ENCODE data around the gene CPSF6.
"Not testable (repeated sequence)": the region's sequence is repeated elsewhere in the genome, so short reads cannot be mapped to it uniquely, and the experiment has no call there.

The CPSF6 gene

DNA sequence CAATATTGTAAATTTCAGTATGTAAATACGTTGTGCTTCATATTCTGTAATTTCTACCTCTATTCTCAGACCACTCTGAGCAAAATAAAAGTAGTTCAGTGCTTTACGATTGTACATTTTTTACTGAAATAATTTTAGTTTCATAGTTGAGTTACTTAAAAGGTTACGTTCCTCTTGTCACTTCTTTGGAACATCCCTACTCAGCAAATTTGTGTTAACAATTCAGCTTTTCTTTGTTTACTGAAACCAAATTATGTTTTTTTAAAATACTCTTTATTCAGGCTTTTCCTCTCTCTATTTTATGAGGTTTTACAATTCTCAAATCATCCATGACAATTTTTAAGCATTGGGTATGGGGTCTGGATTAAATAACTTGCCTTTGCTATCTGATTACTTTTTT lies 25.8 kb downstream of the CPSF6 start:
- Histone ChIP-seq H3K27me3 (ENCODE audit: control insufficient read depth, insufficient read depth, low read length) (no peaks in the 10 kb centered on the region), H3K4me2 (ENCODE audit: low read length) (no peak overlapping the region), H3K4me1 (ENCODE audit: control insufficient read depth, insufficient read depth, low read length) (peaks cover 12% of the 10 kb centered on the region), H3K36me3 (ENCODE audit: insufficient read depth, low read length) (peaks cover 58% of the 10 kb centered on the region), H3K9me3 (replicated peaks; ENCODE audit: low read length) (no peaks in the 10 kb centered on the region), H3K9ac (ENCODE audit: low read depth, low read length) (no peak overlapping the region), H3K4me3 (ENCODE audit: low read length) (no peak overlapping the region)

DNA sequence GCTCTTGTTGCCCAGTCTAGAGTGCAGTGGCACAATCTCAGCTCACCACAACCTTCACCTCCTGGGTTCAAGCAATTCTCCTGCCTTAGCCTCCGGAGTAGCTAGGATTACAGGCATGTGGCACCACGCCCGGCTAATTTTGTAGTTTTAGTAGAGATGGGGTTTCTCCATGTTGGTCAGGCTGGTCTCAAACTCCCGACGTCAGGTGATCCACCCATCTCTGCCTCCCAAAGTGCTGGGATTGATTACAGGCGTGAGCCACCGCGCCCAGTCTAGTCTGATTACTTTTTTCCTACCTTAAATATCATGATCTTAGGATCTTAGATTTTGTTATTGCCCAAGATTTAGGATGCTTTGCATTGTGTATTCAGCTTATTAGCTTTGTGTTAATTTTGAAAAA lies 26.3 kb downstream of the CPSF6 start:
- H3K27me3 ChIP-seq (ENCODE audit: control insufficient read depth, insufficient read depth, low read length); H3K4me3 ChIP-seq (ENCODE audit: low read length): not testable (repeated sequence)
- peaks cover 58% of the 10 kb centered on the region for H3K36me3 ChIP-seq (ENCODE audit: insufficient read depth, low read length)

GRCh38 chr12:69266036-69266635 lies 26.8 kb downstream of the CPSF6 start:
- no peak overlapping the region for H3K9ac ChIP-seq (ENCODE audit: low read depth, low read length)
- H3K4me3 ChIP-seq (ENCODE audit: low read length) = no peak overlapping the region
- H3K4me2 ChIP-seq (ENCODE audit: low read length) = peak overlapping the region; percentile 58
- H3K9me3 ChIP-seq (replicated peaks; ENCODE audit: low read length) = no peaks in the 10 kb centered on the region
- H3K36me3 ChIP-seq (ENCODE audit: insufficient read depth, low read length) = peaks cover 53% of the 10 kb centered on the region
- H3K4me1 ChIP-seq (ENCODE audit: control insufficient read depth, insufficient read depth, low read length) = peaks cover 12% of the 10 kb centered on the region
- no peaks in the 10 kb centered on the region for H3K27me3 ChIP-seq (ENCODE audit: control insufficient read depth, insufficient read depth, low read length)

More for the DNA sequence above, 26.3 kb downstream of the CPSF6 start:
- H3K4me1 ChIP-seq (ENCODE audit: control insufficient read depth, insufficient read depth, low read length) = peaks cover 12% of the 10 kb centered on the region
- not testable (repeated sequence) for H3K9ac ChIP-seq (ENCODE audit: low read depth, low read length); H3K4me2 ChIP-seq (ENCODE audit: low read length); H3K9me3 ChIP-seq (replicated peaks; ENCODE audit: low read length)

DNA sequence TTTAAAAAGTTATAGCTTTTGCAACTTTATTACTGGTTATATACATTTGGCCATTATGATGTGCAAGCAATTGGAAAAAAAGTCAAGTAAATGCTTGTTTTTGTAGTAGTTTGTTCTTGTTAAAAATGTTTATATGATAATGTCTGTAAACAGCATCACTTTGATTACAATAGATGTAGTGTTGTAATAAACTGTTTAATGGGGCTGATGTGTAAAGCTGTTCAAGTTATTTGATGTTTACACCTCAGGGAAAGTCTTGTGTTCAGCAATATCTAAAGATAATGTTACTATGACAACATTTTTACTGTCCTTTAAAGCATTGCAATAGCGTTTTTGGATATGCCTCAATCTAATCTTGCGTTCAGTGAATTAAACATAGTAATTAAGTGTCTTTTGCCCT lies 30.4 kb downstream of the CPSF6 start:
- H3K9ac ChIP-seq (ENCODE audit: low read depth, low read length) = no peak overlapping the region
- H3K4me3 ChIP-seq (ENCODE audit: low read length) = no peak overlapping the region
- H3K36me3 ChIP-seq (ENCODE audit: insufficient read depth, low read length) = peaks cover 26% of the 10 kb centered on the region
- H3K4me2 ChIP-seq (ENCODE audit: low read length) = no peak overlapping the region
- H3K27me3 ChIP-seq (ENCODE audit: control insufficient read depth, insufficient read depth, low read length) = no peaks in the 10 kb centered on the region
- H3K9me3 ChIP-seq (replicated peaks; ENCODE audit: low read length) = no peaks in the 10 kb centered on the region
- H3K4me1 ChIP-seq (ENCODE audit: control insufficient read depth, insufficient read depth, low read length) = peaks cover 12% of the 10 kb centered on the region

GRCh38 chr12:69272511-69272910 lies 33.1 kb downstream of the CPSF6 start:
- Histone ChIP-seq H3K4me1 (ENCODE audit: control insufficient read depth, insufficient read depth, low read length) (no peaks in the 10 kb centered on the region), H3K4me2 (ENCODE audit: low read length) (no peak overlapping the region), H3K36me3 (ENCODE audit: insufficient read depth, low read length) (peaks cover 16% of the 10 kb centered on the region), H3K27me3 (ENCODE audit: control insufficient read depth, insufficient read depth, low read length) (no peaks in the 10 kb centered on the region), H3K4me3 (ENCODE audit: low read length) (no peak overlapping the region), H3K9me3 (replicated peaks; ENCODE audit: low read length) (no peaks in the 10 kb centered on the region), H3K9ac (ENCODE audit: low read depth, low read length) (no peak overlapping the region)

- no peak overlapping the region for H3K4me3 ChIP-seq (ENCODE audit: low read length)
- H3K9ac ChIP-seq (ENCODE audit: low read depth, low read length) = no peak overlapping the region
- no peaks in the 10 kb centered on the region for H3K4me1 ChIP-seq (ENCODE audit: control insufficient read depth, insufficient read depth, low read length)
- no peaks in the 10 kb centered on the region for H3K9me3 ChIP-seq (replicated peaks; ENCODE audit: low read length)
- H3K27me3 ChIP-seq (ENCODE audit: control insufficient read depth, insufficient read depth, low read length) = no peaks in the 10 kb centered on the region
- no peak overlapping the region for H3K4me2 ChIP-seq (ENCODE audit: low read length)
- peaks cover 11% of the 10 kb centered on the region for H3K36me3 ChIP-seq (ENCODE audit: insufficient read depth, low read length)
These were observed 35.5 kb downstream of the CPSF6 start for GRCh38 chr12:69274861-69275260.

DNA sequence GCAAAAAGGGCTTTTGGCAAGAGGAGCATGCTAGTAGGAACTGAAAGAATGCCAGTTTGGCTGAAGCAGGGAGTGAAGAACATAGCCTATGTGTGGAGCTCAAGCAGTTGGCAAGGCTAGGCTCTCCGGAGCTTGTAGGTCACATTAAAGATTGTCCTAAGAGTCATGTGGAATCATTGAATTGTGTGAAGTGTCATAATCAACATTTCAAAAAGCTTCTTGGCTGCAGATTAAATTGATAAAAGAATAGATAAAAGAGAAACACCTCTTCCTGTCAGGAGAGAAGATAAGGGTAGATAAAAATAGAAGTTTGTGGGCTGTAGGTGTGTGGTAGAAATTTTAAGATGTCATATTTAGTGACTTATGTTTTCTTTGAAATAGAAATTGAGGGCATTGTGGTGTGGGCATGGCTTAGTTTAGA lies 36.1 kb downstream of the CPSF6 start:
- peaks cover 5% of the 10 kb centered on the region for H3K36me3 ChIP-seq (ENCODE audit: insufficient read depth, low read length)
- H3K4me3 ChIP-seq (ENCODE audit: low read length) = no peak overlapping the region
- no peaks in the 10 kb centered on the region for H3K27me3 ChIP-seq (ENCODE audit: control insufficient read depth, insufficient read depth, low read length)
- H3K4me2 ChIP-seq (ENCODE audit: low read length) = no peak overlapping the region
- H3K9me3 ChIP-seq (replicated peaks; ENCODE audit: low read length) = no peaks in the 10 kb centered on the region
- H3K9ac ChIP-seq (ENCODE audit: low read depth, low read length) = no peak overlapping the region
- no peaks in the 10 kb centered on the region for H3K4me1 ChIP-seq (ENCODE audit: control insufficient read depth, insufficient read depth, low read length)

- Histone ChIP-seq H3K9me3 (replicated peaks; ENCODE audit: low read length) (no peaks in the 10 kb centered on the region), H3K4me3 (ENCODE audit: low read length) (no peak overlapping the region), H3K36me3 (ENCODE audit: insufficient read depth, low read length) (no peaks in the 10 kb centered on the region)
These were observed 39.7 kb downstream of the CPSF6 start for GRCh38 chr12:69278814-69279782.

GRCh38 chr12:69284131-69284530 lies 44.8 kb downstream of the CPSF6 start:
- peaks cover 11% of the 10 kb centered on the region for H3K4me1 ChIP-seq (ENCODE audit: control insufficient read depth, insufficient read depth, low read length)
- H3K4me2 ChIP-seq (ENCODE audit: low read length) = peak overlapping the region; percentile 72
- H3K9me3 ChIP-seq (replicated peaks; ENCODE audit: low read length) = no peaks in the 10 kb centered on the region
- H3K4me3 ChIP-seq (ENCODE audit: low read length) = peak overlapping the region; percentile 32
- H3K36me3 ChIP-seq (ENCODE audit: insufficient read depth, low read length) = no peaks in the 10 kb centered on the region
- peaks cover 4% of the 10 kb centered on the region for H3K27me3 ChIP-seq (ENCODE audit: control insufficient read depth, insufficient read depth, low read length)
- peak overlapping the region; percentile 8 for H3K9ac ChIP-seq (ENCODE audit: low read depth, low read length)

More at GRCh38 chr12:69278814-69279782, 39.7 kb downstream of the CPSF6 start:
- H3K9ac ChIP-seq (ENCODE audit: low read depth, low read length) = no peak overlapping the region
- peaks cover 11% of the 10 kb centered on the region for H3K4me1 ChIP-seq (ENCODE audit: control insufficient read depth, insufficient read depth, low read length)
- no peaks in the 10 kb centered on the region for H3K27me3 ChIP-seq (ENCODE audit: control insufficient read depth, insufficient read depth, low read length)
- H3K4me2 ChIP-seq (ENCODE audit: low read length) = no peak overlapping the region

DNA sequence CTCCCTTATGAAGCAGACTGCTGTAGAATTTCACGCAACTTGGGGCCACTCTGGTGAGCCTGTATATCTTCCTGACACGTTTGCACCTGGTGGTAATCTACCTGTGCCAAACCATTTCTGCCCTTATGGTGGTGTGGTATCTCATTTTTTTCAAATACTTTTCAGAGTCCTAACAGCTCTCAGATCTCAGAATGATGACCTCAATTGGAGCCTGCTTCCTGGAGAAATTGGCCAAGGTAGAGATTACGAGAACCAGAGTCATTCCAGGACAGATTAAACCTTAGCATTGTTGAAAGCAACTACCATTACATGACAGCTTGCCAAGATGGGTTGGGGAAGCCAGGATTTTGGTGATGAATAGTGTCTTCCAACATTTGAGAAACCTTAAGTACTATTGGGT lies 48.2 kb downstream of the CPSF6 start:
- no peaks in the 10 kb centered on the region for H3K36me3 ChIP-seq (ENCODE audit: insufficient read depth, low read length)
- no peak overlapping the region for H3K4me2 ChIP-seq (ENCODE audit: low read length)
- H3K4me3 ChIP-seq (ENCODE audit: low read length) = no peak overlapping the region
- no peak overlapping the region for H3K9ac ChIP-seq (ENCODE audit: low read depth, low read length)
- H3K9me3 ChIP-seq (replicated peaks; ENCODE audit: low read length) = no peaks in the 10 kb centered on the region
- H3K27me3 ChIP-seq (ENCODE audit: control insufficient read depth, insufficient read depth, low read length) = peaks cover 12% of the 10 kb centered on the region
- H3K4me1 ChIP-seq (ENCODE audit: control insufficient read depth, insufficient read depth, low read length) = peaks cover 11% of the 10 kb centered on the region

DNA sequence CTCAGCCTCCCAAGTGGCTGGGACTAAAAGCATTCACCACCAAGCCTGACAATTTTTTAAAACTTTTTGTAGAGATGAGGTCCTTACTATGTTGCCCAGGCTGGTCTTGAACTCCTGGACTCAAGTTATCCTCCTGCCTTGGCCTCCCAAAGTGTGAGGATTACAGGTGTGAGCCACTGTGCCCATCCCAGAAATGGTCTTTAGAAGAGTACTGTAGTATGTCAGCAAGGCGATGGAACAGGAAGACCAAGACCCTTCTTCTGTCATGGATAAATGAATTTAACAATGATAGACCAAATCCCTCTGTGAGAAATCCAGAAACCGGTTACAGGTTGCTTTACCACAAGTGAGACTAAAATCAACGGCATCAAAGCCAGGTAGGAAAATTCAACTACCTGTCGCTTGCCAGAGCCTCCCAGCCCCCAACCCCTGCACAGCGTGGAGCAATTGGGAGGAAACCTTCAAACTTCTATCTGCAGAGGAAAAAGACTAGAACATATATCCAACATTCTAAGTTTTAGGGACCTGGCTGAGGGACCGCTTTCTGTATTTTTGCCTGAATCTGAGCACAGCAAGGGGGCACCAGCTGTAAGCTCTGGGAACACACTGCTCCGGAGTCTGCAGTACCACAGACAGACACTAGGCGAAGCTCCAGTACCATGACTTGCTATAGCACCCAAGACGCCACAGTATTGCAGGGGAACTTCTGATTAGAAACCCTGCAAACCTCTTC lies 51.3 kb downstream of the CPSF6 start:
- H3K9me3 ChIP-seq (replicated peaks; ENCODE audit: low read length) = no peaks in the 10 kb centered on the region
- H3K4me2 ChIP-seq (ENCODE audit: low read length) = no peak overlapping the region
- H3K36me3 ChIP-seq (ENCODE audit: insufficient read depth, low read length) = no peaks in the 10 kb centered on the region
- no peak overlapping the region for H3K4me3 ChIP-seq (ENCODE audit: low read length)
- peaks cover 25% of the 10 kb centered on the region for H3K27me3 ChIP-seq (ENCODE audit: control insufficient read depth, insufficient read depth, low read length)
- H3K4me1 ChIP-seq (ENCODE audit: control insufficient read depth, insufficient read depth, low read length) = no peaks in the 10 kb centered on the region
- no peak overlapping the region for H3K9ac ChIP-seq (ENCODE audit: low read depth, low read length)

Data from skeletal muscle satellite cell (primary cell).